Natural killer cell (primary cell): Measurements from ENCODE around the gene SNRPA1. TPM values are rescaled to one million over a fixed set of nuclear protein-coding genes. Genes with fewer than 3 reads are reported as not detected.

Experiments used
- ATAC-seq, 3 donors: fragments of 150-1000 bp in 2 of 3; fragments of 200-7000 bp in 1 of 3; cut with Tn5 transposase; 1 replicate in 1 of 3; 2 replicates in 2 of 3; pipeline ENCODE4 v1.10.0; 2021; ENCODE audit warnings: mild to moderate bottlenecking in 2 of 3, moderate library complexity in 2 of 3
- DNase-seq, 2 donors: peaks; one replicate each; pipeline versions ENCODE4 v3.0.0 to v3.0.0-alpha.2; 2013 to 2021; ENCODE audit warnings: mixed read lengths in 1 of 2
- H3K27ac ChIP-seq: one replicate; pipeline ENCODE4 v1.5.1; 2013; ENCODE audit warnings: mild to moderate bottlenecking, low read length
- H3K27me3 ChIP-seq: one replicate; pipeline ENCODE4 v1.6.1; 2013; ENCODE audit warnings: low read length; ENCODE audit not compliant: control insufficient read depth, insufficient read depth
- H3K36me3 ChIP-seq: one replicate; pipeline ENCODE4 v1.6.1; 2013; ENCODE audit warnings: low read length; ENCODE audit not compliant: control insufficient read depth, insufficient read depth
- H3K4me1 ChIP-seq: one replicate; pipeline ENCODE4 v1.6.1; 2013; ENCODE audit warnings: low read length; ENCODE audit not compliant: control insufficient read depth, insufficient read depth
- H3K4me3 ChIP-seq: one replicate; pipeline ENCODE4 v1.5.1; 2013; ENCODE audit warnings: low read length
- H3K9me3 ChIP-seq: one replicate; pipeline ENCODE4 v1.6.1; 2013; ENCODE audit warnings: low read length; ENCODE audit not compliant: control insufficient read depth, insufficient read depth
- H3K27ac Mint-ChIP-seq, 2 donors: one replicate each; pipeline ENCODE4 v1.8.0; 2022; ENCODE audit warnings: mild to moderate bottlenecking in 2 of 2, mixed read lengths in 2 of 2, moderate library complexity in 1 of 2
- H3K27me3 Mint-ChIP-seq, 2 donors: one replicate each; pipeline ENCODE4 v1.8.0; 2022; ENCODE audit warnings: low read depth in 2 of 2, mixed read lengths in 2 of 2
- H3K36me3 Mint-ChIP-seq: one replicate; pipeline ENCODE4 v1.8.0; 2022; ENCODE audit warnings: mixed read lengths
- H3K4me1 Mint-ChIP-seq, 2 donors: one replicate each; pipeline ENCODE4 v1.8.0; 2022; ENCODE audit warnings: mixed read lengths in 2 of 2
- H3K4me3 Mint-ChIP-seq: one replicate; pipeline ENCODE4 v1.8.0; 2022; ENCODE audit warnings: mild to moderate bottlenecking, moderate library complexity, mixed read lengths
- H3K9me3 Mint-ChIP-seq, 2 donors: one replicate each; pipeline ENCODE4 v1.8.0; 2022; ENCODE audit warnings: mixed read lengths in 2 of 2
- WGBS: methylation state at CpG from one replicate; pipeline ENCODE4 v1.1.7; 2013; ENCODE audit warnings: missing lambda C conversion rate; ENCODE audit not compliant: insufficient coverage; 5-methylcytosine and 5-hydroxymethylcytosine counted together
- intact Hi-C: fragments of 100-400 bp; cut with micrococcal nuclease; formaldehyde crosslinking; loops from one replicate; pipeline ENCODE4 v1.14.2; 2022
- total RNA-seq, 4 donors: library from RNA; stranded (reverse); fragments of 120-200 nt in 1 of 4; gene quantifications; one replicate each; pipeline versions ENCODE4 v1.2.3 to v1.2.4, GENCODE V29; 2013 to 2022
- TF ChIP-seq, protein P1 (sequence below): fragments of 200-600 bp; IDR thresholded peaks from one replicate; pipeline ENCODE4 v1.8.0; 2022; ENCODE audit warnings: antibody characterized with exemption

Gene SNRPA1
- total RNA-seq, 3 donors from 2014 or later (not counting 1 experiment from before 2014, with no cell fraction given) = 146 to 174 (median 167) TPM

DNA sequence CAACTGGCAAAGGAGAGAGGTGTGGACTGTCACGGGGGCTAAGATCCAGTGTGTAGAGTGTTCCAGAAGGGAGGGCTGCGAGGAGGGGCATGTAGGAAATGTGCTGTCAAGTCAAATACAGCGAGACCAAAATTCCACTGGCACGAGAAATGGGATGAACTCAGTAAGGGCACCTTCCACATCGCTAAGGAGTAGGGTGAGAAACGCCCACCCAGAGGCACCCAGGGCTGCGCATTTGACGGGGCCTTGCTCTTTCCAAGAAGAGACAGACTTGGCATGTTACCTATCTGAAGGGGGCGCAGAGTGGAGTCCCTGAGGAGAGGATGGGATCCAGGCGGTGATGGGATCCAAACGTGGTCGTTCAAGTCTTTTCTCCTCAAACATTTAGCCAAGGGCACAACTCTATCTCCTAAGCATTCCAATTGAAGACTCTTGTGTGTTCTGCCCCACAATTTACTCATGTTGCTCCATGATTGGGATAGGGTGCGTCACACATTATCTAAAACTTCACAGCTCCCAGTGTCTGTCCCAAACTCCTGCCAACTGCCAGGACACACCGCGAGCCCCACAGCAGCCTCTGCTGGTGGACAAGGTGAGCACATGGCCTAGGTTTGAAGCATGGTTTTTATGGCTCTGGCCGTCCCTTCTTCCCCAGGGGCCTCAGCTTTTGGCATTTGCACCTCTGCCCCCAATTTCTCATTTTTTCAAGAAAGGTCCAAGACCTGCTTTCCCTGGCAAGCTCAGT, 25.4 kb downstream of the SNRPA1 start:
- Mint-ChIP-seq H3K36me3 (peaks cover 37% of the 10 kb centered on the region), H3K9me3 (no peaks in the 10 kb centered on the region), H3K27ac (peak overlapping the region in 1 of 2 donors; percentile 37), H3K4me1 (peaks cover 8 to 12% of the 10 kb centered on the region in 2 donors), H3K27me3 (no peaks in the 10 kb centered on the region), H3K4me3 (no peak overlapping the region)
- ATAC-seq (no peak), DNase-seq (peak in 1 of 2 donors; percentile 68)
- no peaks in the 10 kb centered on the region for H3K27me3 ChIP-seq
- peaks cover 42% of the 10 kb centered on the region for H3K36me3 ChIP-seq
- no peak overlapping the region for H3K4me3 ChIP-seq
- H3K4me1 ChIP-seq = peaks cover 15% of the 10 kb centered on the region
- intact Hi-C loops = no loop called here
- H3K9me3 ChIP-seq = no peaks in the 10 kb centered on the region
- H3K27ac ChIP-seq = no peak overlapping the region
- WGBS = 96% methylated on average over 16 of the region's 16 CpGs
- TF ChIP-seq, protein P1, sequence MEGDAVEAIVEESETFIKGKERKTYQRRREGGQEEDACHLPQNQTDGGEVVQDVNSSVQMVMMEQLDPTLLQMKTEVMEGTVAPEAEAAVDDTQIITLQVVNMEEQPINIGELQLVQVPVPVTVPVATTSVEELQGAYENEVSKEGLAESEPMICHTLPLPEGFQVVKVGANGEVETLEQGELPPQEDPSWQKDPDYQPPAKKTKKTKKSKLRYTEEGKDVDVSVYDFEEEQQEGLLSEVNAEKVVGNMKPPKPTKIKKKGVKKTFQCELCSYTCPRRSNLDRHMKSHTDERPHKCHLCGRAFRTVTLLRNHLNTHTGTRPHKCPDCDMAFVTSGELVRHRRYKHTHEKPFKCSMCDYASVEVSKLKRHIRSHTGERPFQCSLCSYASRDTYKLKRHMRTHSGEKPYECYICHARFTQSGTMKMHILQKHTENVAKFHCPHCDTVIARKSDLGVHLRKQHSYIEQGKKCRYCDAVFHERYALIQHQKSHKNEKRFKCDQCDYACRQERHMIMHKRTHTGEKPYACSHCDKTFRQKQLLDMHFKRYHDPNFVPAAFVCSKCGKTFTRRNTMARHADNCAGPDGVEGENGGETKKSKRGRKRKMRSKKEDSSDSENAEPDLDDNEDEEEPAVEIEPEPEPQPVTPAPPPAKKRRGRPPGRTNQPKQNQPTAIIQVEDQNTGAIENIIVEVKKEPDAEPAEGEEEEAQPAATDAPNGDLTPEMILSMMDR = no peak

- intact Hi-C loops = no loop called here
- no peak overlapping the region for H3K4me3 Mint-ChIP-seq
Observed at GRCh38 chr15:101267320-101268104, 27.5 kb downstream of the SNRPA1 start.

GRCh38 chr15:101266787-101267186, 28.3 kb downstream of the SNRPA1 start:
- no peak overlapping the region for H3K4me3 ChIP-seq
- Mint-ChIP-seq H3K27ac (no peak overlapping the region), H3K27me3 (no peaks in the 10 kb centered on the region), H3K4me1 (peaks cover 8 to 12% of the 10 kb centered on the region in 2 donors), H3K4me3 (no peak overlapping the region), H3K9me3 (no peaks in the 10 kb centered on the region), H3K36me3 (peaks cover 9% of the 10 kb centered on the region)
- H3K9me3 ChIP-seq = no peaks in the 10 kb centered on the region
- WGBS = 94% methylated on average over 9 of the region's 9 CpGs
- H3K36me3 ChIP-seq = peaks cover 15% of the 10 kb centered on the region
- ATAC-seq = no peak
- H3K27ac ChIP-seq = no peak overlapping the region
- TF ChIP-seq, protein P1 = no peak
- H3K27me3 ChIP-seq = no peaks in the 10 kb centered on the region
- intact Hi-C loops = no loop called here
- no peak for DNase-seq
- peaks cover 29% of the 10 kb centered on the region for H3K4me1 ChIP-seq

More at GRCh38 chr15:101267320-101268104, 27.5 kb downstream of the SNRPA1 start:
- 77% methylated on average over 17 of the region's 18 CpGs for whole genome bisulfite sequencing
- Mint-ChIP-seq H3K27me3 (no peaks in the 10 kb centered on the region), H3K9me3 (no peaks in the 10 kb centered on the region), H3K27ac (no peak overlapping the region), H3K36me3 (peaks cover 15% of the 10 kb centered on the region), H3K4me1 (peaks cover 8 to 12% of the 10 kb centered on the region in 2 donors)
- no peaks in the 10 kb centered on the region for H3K9me3 ChIP-seq
- peaks cover 21% of the 10 kb centered on the region for H3K36me3 ChIP-seq
- no peaks in the 10 kb centered on the region for H3K27me3 ChIP-seq
- no peak for DNase-seq
- no peak overlapping the region for H3K4me3 ChIP-seq
- TF ChIP-seq, protein P1 = no peak
- no peak for ATAC-seq
- peaks cover 29% of the 10 kb centered on the region for H3K4me1 ChIP-seq
- H3K27ac ChIP-seq = no peak overlapping the region
